Vagina (tissue), 2 donors: ENCODE measurements around the gene TMEM190.

Experiments used
- POLR2AphosphoS5 ChIP-seq, 2 donors: sonication (generic); formaldehyde crosslinking; IDR thresholded peaks; one replicate each; pipeline ENCODE4 v1.9.0; 2017; ENCODE audit warnings: antibody characterized with exemption in 2 of 2, mild to moderate bottlenecking in 2 of 2, low read depth in 1 of 2; ENCODE audit not compliant: insufficient read depth in 1 of 2
- TF ChIP-seq, protein P1 (sequence below), 3 experiments: fragments of 450-650 bp in 2 of 3; fragments of 200-600 bp in 1 of 3; sonication (generic) in 1 of 3; IDR thresholded peaks; one replicate each; pipeline ENCODE4 v1.5.1; 2017 to 2019; ENCODE audit warnings: antibody characterized with exemption in 3 of 3, mild to moderate bottlenecking in 2 of 3, moderate library complexity in 2 of 3

- TF ChIP-seq, protein P1, sequence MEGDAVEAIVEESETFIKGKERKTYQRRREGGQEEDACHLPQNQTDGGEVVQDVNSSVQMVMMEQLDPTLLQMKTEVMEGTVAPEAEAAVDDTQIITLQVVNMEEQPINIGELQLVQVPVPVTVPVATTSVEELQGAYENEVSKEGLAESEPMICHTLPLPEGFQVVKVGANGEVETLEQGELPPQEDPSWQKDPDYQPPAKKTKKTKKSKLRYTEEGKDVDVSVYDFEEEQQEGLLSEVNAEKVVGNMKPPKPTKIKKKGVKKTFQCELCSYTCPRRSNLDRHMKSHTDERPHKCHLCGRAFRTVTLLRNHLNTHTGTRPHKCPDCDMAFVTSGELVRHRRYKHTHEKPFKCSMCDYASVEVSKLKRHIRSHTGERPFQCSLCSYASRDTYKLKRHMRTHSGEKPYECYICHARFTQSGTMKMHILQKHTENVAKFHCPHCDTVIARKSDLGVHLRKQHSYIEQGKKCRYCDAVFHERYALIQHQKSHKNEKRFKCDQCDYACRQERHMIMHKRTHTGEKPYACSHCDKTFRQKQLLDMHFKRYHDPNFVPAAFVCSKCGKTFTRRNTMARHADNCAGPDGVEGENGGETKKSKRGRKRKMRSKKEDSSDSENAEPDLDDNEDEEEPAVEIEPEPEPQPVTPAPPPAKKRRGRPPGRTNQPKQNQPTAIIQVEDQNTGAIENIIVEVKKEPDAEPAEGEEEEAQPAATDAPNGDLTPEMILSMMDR (IDR thresholded peaks at IDR 0.05): no peak
- TF ChIP-seq POLR2AphosphoS5 (IDR thresholded peaks at IDR 0.05; ENCODE audit: insufficient read depth in 1 of 2, low read depth in 1 of 2): no peak
These were observed 24.6 kb upstream of the TMEM190 start for GRCh38 chr19:55352040-55352439.
